ENCODE data around the gene BOD1.
"Not testable (repeated sequence)": the region's sequence is repeated elsewhere in the genome, so short reads cannot be mapped to it uniquely, and the experiment has no call there.

BOD1 gene

GRCh38 chr5:173592050-173592669 is 24.3 kb downstream of the BOD1 start:
- no peaks in the 10 kb centered on the region for H3K4me1 ChIP-seq (ENCODE audit: insufficient read depth, low read length)
- H3K36me3 ChIP-seq (ENCODE audit: insufficient read depth, low read length), result no peaks in the 10 kb centered on the region
- H2AFZ ChIP-seq (ENCODE audit: low read depth, low read length), result no peak overlapping the region
- no peaks in the 10 kb centered on the region for H3K27me3 ChIP-seq (ENCODE audit: insufficient read depth, low read length)
- no peak overlapping the region for H3K4me3 ChIP-seq (ENCODE audit: low read length)
- peaks cover 16% of the 10 kb centered on the region for H3K9me3 ChIP-seq (ENCODE audit: low read length)

DNA sequence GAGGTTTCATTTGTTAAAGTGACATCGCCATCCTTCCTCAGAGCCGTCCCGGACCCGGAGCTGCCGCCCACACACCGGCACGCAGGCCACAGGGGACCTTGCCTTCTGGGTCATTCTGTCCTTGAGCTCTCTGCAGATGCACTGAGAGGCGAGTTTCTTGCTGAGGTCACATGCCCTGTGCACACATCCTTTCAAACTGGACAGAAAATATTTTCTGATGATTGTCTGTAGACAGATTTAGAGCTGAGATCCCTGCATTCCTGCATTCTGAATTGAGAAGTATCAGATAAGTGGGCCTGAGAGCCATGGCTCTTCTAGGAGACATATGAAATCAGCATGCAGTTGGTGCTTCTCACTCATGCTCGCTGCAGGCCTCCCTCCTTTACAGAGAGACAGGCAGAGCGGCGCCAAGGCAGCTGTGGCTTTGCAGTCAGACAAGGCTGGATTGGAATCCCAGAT is 25.4 kb downstream of the BOD1 start:
- Histone ChIP-seq H3K36me3 (ENCODE audit: insufficient read depth, low read length) (no peaks in the 10 kb centered on the region), H3K27me3 (ENCODE audit: insufficient read depth, low read length) (no peaks in the 10 kb centered on the region), H2AFZ (ENCODE audit: low read depth, low read length) (no peak overlapping the region), H3K9me3 (ENCODE audit: low read length) (peaks cover 16% of the 10 kb centered on the region), H3K4me1 (ENCODE audit: insufficient read depth, low read length) (no peaks in the 10 kb centered on the region), H3K4me3 (ENCODE audit: low read length) (no peak overlapping the region)

GRCh38 chr5:173590436-173591055 is 25.9 kb downstream of the BOD1 start:
- Histone ChIP-seq H2AFZ (ENCODE audit: low read depth, low read length) (no peak overlapping the region), H3K9me3 (ENCODE audit: low read length) (peaks cover 19% of the 10 kb centered on the region), H3K27me3 (ENCODE audit: insufficient read depth, low read length) (no peaks in the 10 kb centered on the region), H3K4me1 (ENCODE audit: insufficient read depth, low read length) (no peaks in the 10 kb centered on the region), H3K36me3 (ENCODE audit: insufficient read depth, low read length) (no peaks in the 10 kb centered on the region), H3K4me3 (ENCODE audit: low read length) (no peak overlapping the region)

DNA sequence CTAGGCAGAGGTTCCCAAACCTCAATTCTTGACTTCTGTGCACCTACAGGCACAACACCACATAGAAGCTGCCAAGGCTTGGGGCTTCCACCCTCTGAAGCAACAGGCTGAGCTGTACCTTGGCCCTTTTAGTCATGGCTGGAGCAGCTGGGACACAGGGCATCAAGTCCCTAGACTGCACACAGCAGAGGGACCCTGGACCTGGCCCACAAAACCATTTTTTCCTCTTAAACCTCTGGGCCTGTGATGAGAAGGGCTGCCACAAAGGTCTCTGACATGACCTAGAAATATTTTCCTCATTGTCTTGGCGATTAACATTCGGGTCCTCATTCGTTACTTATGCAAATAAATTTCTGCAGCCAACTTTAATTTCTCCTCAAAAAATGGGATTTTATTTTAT is 30.3 kb downstream of the BOD1 start:
- not testable (repeated sequence) for H3K4me3 ChIP-seq (ENCODE audit: low read length); H3K27me3 ChIP-seq (ENCODE audit: insufficient read depth, low read length); H3K36me3 ChIP-seq (ENCODE audit: insufficient read depth, low read length); H3K4me1 ChIP-seq (ENCODE audit: insufficient read depth, low read length); H2AFZ ChIP-seq (ENCODE audit: low read depth, low read length); H3K9me3 ChIP-seq (ENCODE audit: low read length)

- H3K9me3 ChIP-seq (ENCODE audit: low read length), result peaks cover 3% of the 10 kb centered on the region
Measured at GRCh38 chr5:173583346-173583745, 33.1 kb downstream of the BOD1 start.

DNA sequence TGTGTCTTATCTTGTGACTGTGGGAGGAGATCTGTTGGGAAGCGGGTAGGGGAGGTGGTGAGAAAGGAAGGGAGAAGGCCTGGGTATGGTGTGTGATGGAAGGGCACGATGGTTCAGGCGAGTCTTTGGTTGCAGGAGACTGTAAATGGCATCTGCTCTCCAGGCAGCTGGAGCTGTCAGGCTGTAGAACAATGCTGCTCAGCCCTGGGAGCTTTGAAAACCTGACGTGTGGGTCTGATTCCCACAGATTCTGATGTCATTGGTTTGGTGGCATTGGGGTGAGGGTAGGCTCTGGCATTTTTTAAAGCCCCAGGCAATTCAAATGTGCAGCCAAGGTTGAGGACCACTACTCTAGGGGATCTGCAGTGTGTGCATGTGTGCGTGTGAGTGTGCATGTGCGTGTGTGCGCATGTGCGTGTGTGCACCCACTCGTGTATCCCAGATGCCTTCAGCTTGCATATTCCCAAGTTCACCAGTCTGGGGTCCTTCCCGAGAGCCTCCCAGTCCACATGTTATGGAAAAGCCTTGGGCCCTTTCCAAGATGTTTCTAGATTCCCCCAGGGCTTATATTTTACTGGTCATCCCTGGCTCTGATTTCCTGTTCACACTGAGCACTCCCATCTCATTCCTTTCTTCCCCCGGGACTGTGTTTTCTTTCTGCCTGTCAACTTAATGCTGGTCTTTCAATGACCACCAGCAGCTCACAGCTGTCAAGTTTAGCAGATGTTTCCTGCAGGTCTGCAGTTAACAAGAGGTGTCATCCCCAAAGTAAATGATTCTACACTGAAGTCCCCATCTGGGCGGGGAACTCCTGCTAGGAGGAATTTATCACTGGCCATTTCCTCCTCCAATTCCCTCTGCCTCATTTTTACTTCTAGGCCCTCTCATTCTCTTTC is 34.0 kb downstream of the BOD1 start:
- H3K36me3 ChIP-seq (ENCODE audit: insufficient read depth, low read length), result no peaks in the 10 kb centered on the region
- no peak overlapping the region for H2AFZ ChIP-seq (ENCODE audit: low read depth, low read length)
- no peaks in the 10 kb centered on the region for H3K27me3 ChIP-seq (ENCODE audit: insufficient read depth, low read length)
- peaks cover 3% of the 10 kb centered on the region for H3K9me3 ChIP-seq (ENCODE audit: low read length)
- no peak overlapping the region for H3K4me3 ChIP-seq (ENCODE audit: low read length)
- H3K4me1 ChIP-seq (ENCODE audit: insufficient read depth, low read length), result no peaks in the 10 kb centered on the region

More at GRCh38 chr5:173583346-173583745, 33.1 kb downstream of the BOD1 start:
- no peaks in the 10 kb centered on the region for H3K36me3 ChIP-seq (ENCODE audit: insufficient read depth, low read length)
- no peaks in the 10 kb centered on the region for H3K4me1 ChIP-seq (ENCODE audit: insufficient read depth, low read length)
- H3K4me3 ChIP-seq (ENCODE audit: low read length), result no peak overlapping the region
- no peak overlapping the region for H2AFZ ChIP-seq (ENCODE audit: low read depth, low read length)
- no peaks in the 10 kb centered on the region for H3K27me3 ChIP-seq (ENCODE audit: insufficient read depth, low read length)

DNA sequence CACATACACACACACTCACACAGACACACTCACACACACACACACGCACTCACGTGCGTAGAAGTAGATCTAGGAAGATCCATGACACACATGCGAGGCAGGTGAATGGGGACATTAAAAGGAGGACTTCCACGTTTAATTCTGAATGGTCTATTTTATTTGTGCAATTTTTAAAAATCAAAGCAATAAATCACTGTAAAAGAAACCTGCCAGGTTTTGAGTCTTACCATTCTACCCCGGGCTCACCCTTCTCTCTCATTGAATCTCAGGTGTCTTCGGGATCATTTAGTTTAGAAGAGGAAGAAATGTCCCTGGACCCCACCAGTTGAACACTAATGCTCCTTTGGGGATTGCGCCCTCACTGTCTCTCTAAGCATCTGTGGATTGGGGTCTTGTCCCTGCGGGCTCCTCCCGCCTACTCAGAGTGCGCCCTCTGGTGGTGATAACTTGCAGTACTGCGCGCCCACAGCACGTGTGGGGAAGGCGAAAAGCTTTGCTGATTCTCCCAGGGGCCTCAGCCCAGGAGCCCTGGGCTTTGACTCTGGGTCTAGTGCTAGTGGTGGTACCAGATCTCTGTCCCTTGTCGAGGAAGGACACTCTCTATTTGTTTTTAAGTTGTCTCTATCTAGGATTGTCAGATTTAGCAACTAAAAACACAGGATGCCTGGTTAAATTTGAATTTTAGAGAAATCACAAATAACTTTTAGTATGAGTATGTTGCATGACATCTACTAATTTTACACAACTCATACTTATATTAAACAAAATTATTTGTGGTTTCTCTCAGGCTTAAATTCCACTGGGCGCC is 34.8 kb downstream of the BOD1 start:
- H3K36me3 ChIP-seq (ENCODE audit: insufficient read depth, low read length), result no peaks in the 10 kb centered on the region
- H3K4me1 ChIP-seq (ENCODE audit: insufficient read depth, low read length), result no peaks in the 10 kb centered on the region
- no peaks in the 10 kb centered on the region for H3K27me3 ChIP-seq (ENCODE audit: insufficient read depth, low read length)
- H2AFZ ChIP-seq (ENCODE audit: low read depth, low read length), result no peak overlapping the region
- H3K9me3 ChIP-seq (ENCODE audit: low read length), result peaks cover 3% of the 10 kb centered on the region
- H3K4me3 ChIP-seq (ENCODE audit: low read length), result no peak overlapping the region

DNA sequence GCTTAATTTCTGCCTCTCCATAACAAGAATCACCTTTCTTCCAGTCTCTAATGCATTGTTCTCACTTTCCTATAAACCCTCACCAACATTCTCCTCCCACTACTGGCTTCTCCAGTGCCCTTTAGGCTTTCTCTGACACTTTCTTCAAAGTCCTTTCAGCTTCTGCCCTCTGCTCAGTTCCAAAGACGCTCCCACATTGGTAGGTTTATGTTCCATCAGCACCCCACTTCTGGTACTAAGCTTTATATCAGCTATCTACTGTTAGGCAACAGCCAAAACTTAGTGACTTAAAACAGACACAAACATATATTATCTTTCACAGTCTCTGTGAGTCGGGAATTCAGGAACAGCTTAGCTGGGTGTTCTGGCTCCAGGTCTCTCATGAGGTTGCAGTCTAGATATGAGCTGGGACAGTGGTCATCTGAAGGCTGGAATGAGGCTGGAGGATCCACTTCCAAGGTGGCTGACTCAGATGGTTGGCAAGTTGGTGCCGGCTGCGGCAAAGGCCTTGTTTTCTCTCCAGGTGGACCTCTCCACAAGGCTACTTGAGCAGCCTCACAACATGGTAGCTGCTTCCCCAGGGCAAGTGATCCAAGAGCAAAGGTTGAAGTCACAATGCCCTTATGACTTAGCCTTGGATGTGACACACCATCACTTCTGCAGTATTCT is 37.4 kb downstream of the BOD1 start:
- no peak overlapping the region for H2AFZ ChIP-seq (ENCODE audit: low read depth, low read length)
- no peaks in the 10 kb centered on the region for H3K27me3 ChIP-seq (ENCODE audit: insufficient read depth, low read length)
- no peak overlapping the region for H3K4me3 ChIP-seq (ENCODE audit: low read length)
- no peaks in the 10 kb centered on the region for H3K36me3 ChIP-seq (ENCODE audit: insufficient read depth, low read length)
- H3K4me1 ChIP-seq (ENCODE audit: insufficient read depth, low read length), result no peaks in the 10 kb centered on the region
- H3K9me3 ChIP-seq (ENCODE audit: low read length), result no peaks in the 10 kb centered on the region

- H2AFZ ChIP-seq (ENCODE audit: low read depth, low read length), result no peak overlapping the region
- no peaks in the 10 kb centered on the region for H3K27me3 ChIP-seq (ENCODE audit: insufficient read depth, low read length)
- H3K36me3 ChIP-seq (ENCODE audit: insufficient read depth, low read length), result no peaks in the 10 kb centered on the region
- no peaks in the 10 kb centered on the region for H3K9me3 ChIP-seq (ENCODE audit: low read length)
- H3K4me1 ChIP-seq (ENCODE audit: insufficient read depth, low read length), result no peaks in the 10 kb centered on the region
- no peak overlapping the region for H3K4me3 ChIP-seq (ENCODE audit: low read length)
Measured at GRCh38 chr5:173577817-173578216, 38.6 kb downstream of the BOD1 start.

- Histone ChIP-seq H3K4me3 (ENCODE audit: low read length) (no peak overlapping the region), H3K4me1 (ENCODE audit: insufficient read depth, low read length) (no peaks in the 10 kb centered on the region), H3K27me3 (ENCODE audit: insufficient read depth, low read length) (no peaks in the 10 kb centered on the region), H2AFZ (ENCODE audit: low read depth, low read length) (no peak overlapping the region), H3K9me3 (ENCODE audit: low read length) (no peaks in the 10 kb centered on the region), H3K36me3 (ENCODE audit: insufficient read depth, low read length) (no peaks in the 10 kb centered on the region)
Measured at GRCh38 chr5:173577166-173577565, 39.3 kb downstream of the BOD1 start.

DNA sequence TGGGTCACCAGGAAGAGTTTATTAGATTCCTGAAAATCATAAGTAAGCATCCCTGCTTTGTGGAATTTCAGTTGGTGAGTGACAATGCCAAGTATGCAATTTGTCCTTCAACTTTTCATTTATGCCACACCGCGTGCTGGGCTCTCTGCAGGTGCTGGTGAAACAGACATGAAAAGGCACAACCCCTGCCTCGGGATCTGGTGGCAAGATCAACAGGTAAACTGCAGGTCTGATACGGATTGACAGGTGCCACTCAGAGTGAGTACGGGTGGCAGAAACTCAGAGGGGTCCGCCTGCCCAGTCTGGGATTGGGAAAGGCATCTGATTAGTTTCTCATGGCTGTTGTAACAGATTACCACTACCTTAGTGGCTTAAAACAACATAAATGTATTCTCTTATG is 40.5 kb downstream of the BOD1 start:
- Histone ChIP-seq H2AFZ (ENCODE audit: low read depth, low read length) (no peak overlapping the region), H3K4me1 (ENCODE audit: insufficient read depth, low read length) (no peaks in the 10 kb centered on the region), H3K4me3 (ENCODE audit: low read length) (no peak overlapping the region), H3K36me3 (ENCODE audit: insufficient read depth, low read length) (no peaks in the 10 kb centered on the region), H3K9me3 (ENCODE audit: low read length) (no peaks in the 10 kb centered on the region), H3K27me3 (ENCODE audit: insufficient read depth, low read length) (no peaks in the 10 kb centered on the region)

DNA sequence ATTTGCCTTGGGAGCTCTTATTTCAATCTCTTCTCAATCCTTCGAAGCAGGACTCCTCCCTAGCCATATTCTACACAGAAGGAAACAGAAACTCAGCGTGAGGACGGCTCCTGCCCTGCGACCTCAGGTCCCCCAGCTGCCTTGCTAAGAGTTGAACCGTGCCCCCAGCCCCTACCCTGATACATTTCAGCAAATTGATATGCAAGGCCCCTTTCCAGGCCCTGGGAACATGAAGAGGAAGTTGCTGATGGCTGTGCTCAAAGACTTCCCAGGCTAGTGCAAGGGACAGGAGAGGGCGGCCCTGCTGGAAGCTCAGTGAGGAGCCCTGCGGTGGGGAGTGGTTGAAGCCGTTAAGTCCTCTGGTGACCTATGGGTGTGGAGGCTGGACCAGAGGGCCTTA is 41.5 kb downstream of the BOD1 start:
- Histone ChIP-seq H3K27me3 (ENCODE audit: insufficient read depth, low read length) (peaks cover 4% of the 10 kb centered on the region), H3K36me3 (ENCODE audit: insufficient read depth, low read length) (no peaks in the 10 kb centered on the region), H3K4me3 (ENCODE audit: low read length) (no peak overlapping the region), H2AFZ (ENCODE audit: low read depth, low read length) (no peak overlapping the region), H3K9me3 (ENCODE audit: low read length) (no peaks in the 10 kb centered on the region), H3K4me1 (ENCODE audit: insufficient read depth, low read length) (no peaks in the 10 kb centered on the region)

All from neuron (in vitro differentiated cells).